IPS-20b (cell line): Measurements from ENCODE around the gene WDR86.

Experiments
- H3K27ac ChIP-seq: one replicate; pipeline ENCODE4 v1.5.1; 2013; ENCODE audit warnings: low read length
- H3K27me3 ChIP-seq: 2 replicates; pipeline ENCODE4 v1.6.1; 2013; ENCODE audit warnings: mild to moderate bottlenecking, low read length, inconsistent platforms; ENCODE audit not compliant: insufficient read depth
- H3K36me3 ChIP-seq: 2 replicates; pipeline ENCODE4 v1.6.1; 2013; ENCODE audit warnings: low read depth, mild to moderate bottlenecking, inconsistent platforms, low read length, moderate library complexity; ENCODE audit not compliant: insufficient read depth
- H3K4me1 ChIP-seq: 2 replicates; pipeline ENCODE4 v1.6.1; 2013; ENCODE audit warnings: mild to moderate bottlenecking, control low read depth, inconsistent platforms, low read length, moderate library complexity; ENCODE audit not compliant: insufficient read depth
- H3K4me3 ChIP-seq: 2 replicates; pipeline ENCODE4 v1.5.1; 2013; ENCODE audit warnings: mild to moderate bottlenecking, low read length, inconsistent platforms
- H3K9ac ChIP-seq: 2 replicates; pipeline ENCODE4 v1.6.1; 2013; ENCODE audit warnings: low read depth, mild to moderate bottlenecking, inconsistent platforms, low read length, moderate library complexity
- H3K9me3 ChIP-seq: 2 replicates; pipeline ENCODE4 v1.6.1; 2013; ENCODE audit warnings: mild to moderate bottlenecking, low read depth, low read length, inconsistent platforms; ENCODE audit not compliant: insufficient read depth

WDR86 gene

GRCh38 chr7:151342102-151342646 is 67.7 kb downstream of the WDR86 start:
- Histone ChIP-seq H3K36me3 (peaks cover 18% of the 10 kb centered on the region), H3K9ac (peak overlapping the region; percentile 94), H3K27me3 (no peaks in the 10 kb centered on the region), H3K4me3 (peak overlapping the region; percentile 99), H3K4me1 (peaks cover 3% of the 10 kb centered on the region; the same call in 1 of the 2 replicates), H3K27ac (no peak overlapping the region), H3K9me3 (no peaks in the 10 kb centered on the region)

GRCh38 chr7:151341357-151342101 is 68.3 kb downstream of the WDR86 start, which contains the start of gene NUB1:
NUB1 (plus strand) TSS chr7:151341812; CDS start chr7:151345350, 3,538 bp downstream.
- no peaks in the 10 kb centered on the region for H3K27me3 ChIP-seq
- peak within 1 kb of the TSS; percentile 94 for H3K9ac ChIP-seq
- H3K27ac ChIP-seq: no peak within 1 kb of the TSS
- H3K4me1 ChIP-seq: peaks cover 3% of the 10 kb centered on the region; the same call in 1 of the 2 replicates
- peak within 1 kb of the TSS; percentile 99 for H3K4me3 ChIP-seq
- no peaks in the 10 kb centered on the region for H3K9me3 ChIP-seq
- H3K36me3 ChIP-seq: peaks cover 15% of the 10 kb centered on the region

GRCh38 chr7:151340794-151341356 is 69.0 kb downstream of the WDR86 start:
- Histone ChIP-seq H3K4me1 (peaks cover 3% of the 10 kb centered on the region; the same call in 1 of the 2 replicates), H3K4me3 (peak overlapping the region; percentile 69), H3K27ac (no peak overlapping the region), H3K9me3 (no peaks in the 10 kb centered on the region), H3K27me3 (no peaks in the 10 kb centered on the region), H3K9ac (peak overlapping the region; percentile 45; the same call in 1 of the 2 replicates), H3K36me3 (peaks cover 8% of the 10 kb centered on the region)

- H3K36me3 ChIP-seq: no peaks in the 10 kb centered on the region; the same call in 1 of the 2 replicates
- H3K4me1 ChIP-seq: peaks cover 3% of the 10 kb centered on the region; the same call in 1 of the 2 replicates
- H3K27me3 ChIP-seq: no peaks in the 10 kb centered on the region
- H3K9ac ChIP-seq: no peak overlapping the region
- H3K9me3 ChIP-seq: no peaks in the 10 kb centered on the region
- no peak overlapping the region for H3K27ac ChIP-seq
- no peak overlapping the region for H3K4me3 ChIP-seq
Observed at GRCh38 chr7:151339651-151340382, 70.0 kb downstream of the WDR86 start.

- Histone ChIP-seq H3K36me3 (no peaks in the 10 kb centered on the region; the same call in 1 of the 2 replicates), H3K27me3 (no peaks in the 10 kb centered on the region), H3K27ac (no peak overlapping the region), H3K4me1 (peaks cover 3% of the 10 kb centered on the region; the same call in 1 of the 2 replicates), H3K4me3 (no peak overlapping the region), H3K9ac (no peak overlapping the region), H3K9me3 (no peaks in the 10 kb centered on the region)
Observed at GRCh38 chr7:151338809-151339208, 71.0 kb downstream of the WDR86 start.

GRCh38 chr7:151337346-151337745 is 72.5 kb downstream of the WDR86 start:
- H3K36me3 ChIP-seq: no peaks in the 10 kb centered on the region
- H3K27me3 ChIP-seq: no peaks in the 10 kb centered on the region
- H3K9ac ChIP-seq: no peak overlapping the region

GRCh38 chr7:151336027-151336708 is 73.7 kb downstream of the WDR86 start:
- Histone ChIP-seq H3K27me3 (no peaks in the 10 kb centered on the region), H3K9ac (no peak overlapping the region), H3K27ac (no peak overlapping the region), H3K9me3 (no peaks in the 10 kb centered on the region), H3K36me3 (no peaks in the 10 kb centered on the region), H3K4me1 (no peaks in the 10 kb centered on the region), H3K4me3 (no peak overlapping the region)

More at GRCh38 chr7:151337346-151337745, 72.5 kb downstream of the WDR86 start:
- Histone ChIP-seq H3K27ac (no peak overlapping the region), H3K4me1 (peaks cover 2% of the 10 kb centered on the region; the same call in 1 of the 2 replicates), H3K4me3 (no peak overlapping the region), H3K9me3 (no peaks in the 10 kb centered on the region)

GRCh38 chr7:151334628-151335027 is 75.2 kb downstream of the WDR86 start:
- Histone ChIP-seq H3K36me3 (no peaks in the 10 kb centered on the region), H3K9me3 (no peaks in the 10 kb centered on the region), H3K4me3 (no peak overlapping the region), H3K27me3 (no peaks in the 10 kb centered on the region), H3K4me1 (no peaks in the 10 kb centered on the region), H3K27ac (no peak overlapping the region), H3K9ac (no peak overlapping the region)
